Sigmoid colon (tissue), 4 donors: Measurements from ENCODE around the gene IRF7.

Experiments
- CTCF ChIP-seq, 4 experiments: fragments of 450-650 bp in 3 of 4; fragments of 200-600 bp in 1 of 4; IDR thresholded peaks; one replicate each; pipeline ENCODE4 v1.5.1; 2016 to 2019; ENCODE audit warnings: antibody characterized with exemption in 4 of 4, mild to moderate bottlenecking in 3 of 4, moderate library complexity in 2 of 4
- POLR2A ChIP-seq, 2 donors: fragments of 450-650 bp; IDR thresholded peaks; one replicate each; pipeline ENCODE4 v1.6.1; 2016; ENCODE audit warnings: antibody characterized with exemption in 2 of 2, mild to moderate bottlenecking in 2 of 2, moderate library complexity in 2 of 2
- POLR2AphosphoS5 ChIP-seq, 4 donors: sonication (generic); formaldehyde crosslinking; IDR thresholded peaks; one replicate each; pipeline ENCODE4 v1.6.1; 2017; ENCODE audit warnings: antibody characterized with exemption in 4 of 4

DNA sequence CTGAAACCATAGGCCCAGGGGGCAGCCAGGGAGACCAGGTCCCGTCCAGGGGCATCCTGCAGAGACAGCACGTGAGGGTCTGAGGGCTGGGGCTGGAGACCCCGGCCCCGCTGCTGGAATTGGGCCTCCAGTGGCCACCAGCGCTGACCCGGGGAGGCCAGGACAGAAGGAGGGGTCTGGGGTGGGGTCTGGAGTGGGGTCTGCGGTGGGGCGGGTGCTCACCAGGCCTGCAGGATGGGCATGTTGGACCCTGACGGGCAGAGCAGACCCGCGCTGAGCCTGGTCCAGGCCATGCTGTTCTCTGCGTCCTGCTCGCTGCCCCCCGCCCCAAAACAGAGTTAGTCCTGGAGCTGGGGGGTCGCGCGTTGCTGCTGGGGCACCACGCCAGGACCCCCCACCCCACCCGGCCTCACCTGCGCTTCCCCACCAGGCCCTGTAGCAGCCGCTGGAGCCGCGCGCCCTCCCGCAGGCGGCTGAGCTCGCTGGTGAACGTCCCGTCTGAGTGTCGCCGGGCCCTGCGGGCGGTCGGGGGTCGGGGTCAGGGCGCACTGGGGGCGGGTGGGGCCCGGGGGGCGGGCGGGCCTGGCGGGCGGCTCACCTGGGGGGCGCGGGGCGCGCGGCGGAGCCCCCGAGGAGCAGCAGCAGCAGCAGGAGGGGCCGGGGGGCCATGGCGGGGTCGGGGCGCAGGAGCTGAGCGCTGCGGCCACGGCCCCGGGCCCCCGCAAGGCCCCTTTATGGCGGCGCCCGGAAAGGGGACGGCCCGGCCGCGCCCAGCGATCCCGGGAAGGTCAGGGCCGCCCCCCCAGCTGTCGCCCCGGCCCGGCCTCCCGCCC is 10.9 kb upstream of the IRF7 start, which contains the start of gene SCT:
- TF ChIP-seq POLR2AphosphoS5 (IDR thresholded peaks at IDR 0.05) (no peak), CTCF (IDR thresholded peaks at IDR 0.05) (no peak), POLR2A (IDR thresholded peaks at IDR 0.05) (no peak)
